ENCODE results near the gene PLEKHH2.

DNA sequence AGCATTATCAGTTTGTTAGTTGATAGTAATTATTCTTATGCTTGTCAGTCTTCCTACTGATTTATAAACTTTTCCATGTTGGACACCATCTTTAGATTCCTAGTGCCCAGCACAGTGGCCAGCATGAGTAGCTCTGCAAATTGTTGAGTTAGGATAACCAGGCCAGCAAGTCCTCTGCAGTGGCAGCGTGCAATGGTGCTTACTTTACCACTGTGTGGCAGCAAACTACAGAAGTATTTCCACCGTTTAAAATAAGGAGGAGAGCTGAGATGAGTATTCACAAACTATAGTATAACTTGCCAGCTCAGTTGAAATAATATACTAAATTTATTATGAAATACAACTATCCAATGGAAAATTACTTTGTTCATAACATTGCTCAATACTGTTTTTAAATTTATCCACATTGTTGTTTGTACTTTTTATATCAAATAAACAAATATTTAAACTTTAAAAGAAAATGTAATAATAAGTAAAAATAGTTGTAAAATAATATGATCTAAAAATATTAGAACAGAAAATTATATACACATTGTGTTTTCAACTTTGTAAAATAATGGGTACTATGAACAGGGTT, 31.9 kb upstream of the PLEKHH2 start:
- TF ChIP-seq CTCF (IDR thresholded peaks at IDR 0.05) = peak in 7 of 12 donors; percentile 10 to 61 (median 43)
- no peak for TF ChIP-seq POLR2A (IDR thresholded peaks at IDR 0.05)
